HepG2 (cell line): ENCODE data around the gene ANKS1A. TPM values are rescaled to one million over a fixed set of nuclear protein-coding genes. Genes with fewer than 3 reads are reported as not detected.

Source experiments
- ATAC-seq: fragments of 200-7000 bp; cut with Tn5 transposase; 3 replicates; pipeline ENCODE4 v1.9.1; 2020; ENCODE audit warnings: mild to moderate bottlenecking, moderate library complexity
- BruUV-seq: library from RNA; stranded (reverse); fragments of 400-500 nt; replicated peaks from 2 replicates; lab custom pipeline; 2021; lab: Mats Ljungman, UMichigan
- CTCF ChIA-PET: fragments of 300-600 bp; formaldehyde crosslinking; extraction: SDS; loops from one replicate; lab custom pipeline; 2021; ENCODE audit warnings: low total read pairs, inconsistent platforms, low intra/inter-chr PET ratio; lab: Yijun Ruan, JAX
- POLR2A ChIA-PET: fragments of 350-600 bp; sonication (Branson Sonifier 250); formaldehyde crosslinking; loops from one replicate; lab custom pipeline; 2020; ENCODE audit warnings: antibody characterized with exemption, inconsistent platforms; lab: Yijun Ruan, JAX
- DNase-seq: peaks from one replicate; pipeline ENCODE4 v3.0.0-alpha.2; 2015; ENCODE audit warnings: low spot score
- FAIRE-seq: peaks from 3 replicates; lab custom pipeline; 2011; peaks lifted over from hg19 to GRCh38; lab: Jason Lieb, UNC
- H2AFZ ChIP-seq: one replicate; pipeline ENCODE4 v1.6.1; 2011; ENCODE audit warnings: low read length, inconsistent platforms
- H3K27ac ChIP-seq: fragments of 300-600 bp; 3 replicates; pipeline ENCODE4 v1.8.0; 2011; ENCODE audit warnings: mixed run types, mild to moderate bottlenecking, mixed read lengths, low read length, inconsistent platforms; ENCODE audit not compliant: insufficient read depth; ENCODE audit errors: extremely low read length
- H3K27me3 ChIP-seq, 2 experiments: fragments of 200-600 bp in 1 of 2; 2 replicates in 1 of 2; 3 replicates in 1 of 2; pipeline versions ENCODE4 v1.6.0 to v1.8.0; 2011; ENCODE audit warnings: low read length in 2 of 2, mild to moderate bottlenecking in 2 of 2, moderate library complexity in 2 of 2, inconsistent platforms in 1 of 2; ENCODE audit not compliant: insufficient read depth in 2 of 2, control insufficient read depth in 1 of 2
- H3K36me3 ChIP-seq, 2 experiments: fragments of 200-600 bp in 1 of 2; replicated peaks in 1 of 2; 2 replicates in 1 of 2; 3 replicates in 1 of 2; pipeline versions ENCODE4 v1.5.1 to v1.8.0; 2011; ENCODE audit warnings: low read length in 2 of 2, inconsistent platforms in 1 of 2; ENCODE audit not compliant: insufficient read depth in 2 of 2, control insufficient read depth in 1 of 2
- H3K4me1 ChIP-seq: 2 replicates; pipeline ENCODE4 v1.5.1; 2012; ENCODE audit warnings: low read length, inconsistent platforms; ENCODE audit not compliant: insufficient read depth
- H3K4me2 ChIP-seq: 2 replicates; pipeline ENCODE4 v1.6.0; 2011; ENCODE audit warnings: low read depth, low read length, inconsistent platforms
- H3K4me3 ChIP-seq, 3 experiments: fragments of 200-600 bp in 1 of 3; sonication (generic), shearing (Covaris generic) in 1 of 3; replicated peaks in 1 of 3; 2 replicates each; pipeline ENCODE4 v1.5.1; 2011 to 2016; ENCODE audit warnings: low read length in 3 of 3, inconsistent platforms in 2 of 3, low read depth in 2 of 3, mild to moderate bottlenecking in 2 of 3, control low read depth in 1 of 3, mixed read lengths in 1 of 3; ENCODE audit not compliant: insufficient read depth in 1 of 3
- H3K79me2 ChIP-seq: one replicate; pipeline ENCODE4 v1.6.1; 2011; ENCODE audit warnings: low read length, inconsistent platforms; ENCODE audit not compliant: insufficient read depth
- H3K9ac ChIP-seq: 2 replicates; pipeline ENCODE4 v1.6.0; 2011; ENCODE audit warnings: mild to moderate bottlenecking, low read depth, low read length, inconsistent platforms; ENCODE audit not compliant: insufficient read depth
- H3K9me3 ChIP-seq: 2 replicates; pipeline ENCODE4 v1.5.1; 2012; ENCODE audit warnings: mild to moderate bottlenecking, low read length
- H4K20me1 ChIP-seq: 2 replicates; pipeline ENCODE4 v1.6.0; 2011; ENCODE audit warnings: inconsistent platforms, mild to moderate bottlenecking, low read length, moderate library complexity; ENCODE audit not compliant: insufficient read depth
- BRF2 ChIP-seq: sonication (generic); formaldehyde crosslinking; IDR thresholded peaks from 2 replicates; pipeline ENCODE4 v1.8.1; 2022; ENCODE audit warnings: mild to moderate bottlenecking, missing genetic modification reagents
- CC2D1A ChIP-seq: sonication (generic); formaldehyde crosslinking; IDR thresholded peaks from 2 replicates; pipeline ENCODE4 v1.8.1; 2023; ENCODE audit warnings: mild to moderate bottlenecking, missing genetic modification reagents
- CSRNP1 ChIP-seq: sonication (generic); formaldehyde crosslinking; IDR thresholded peaks from 2 replicates; pipeline ENCODE4 v1.8.1; 2023; ENCODE audit warnings: mild to moderate bottlenecking, missing genetic modification reagents
- KDM5B ChIP-seq: sonication (generic); formaldehyde crosslinking; IDR thresholded peaks from 2 replicates; pipeline ENCODE4 v1.4.0; 2020; ENCODE audit warnings: missing genetic modification reagents, mild to moderate bottlenecking, borderline replicate concordance
- LBX2 ChIP-seq: sonication (generic); formaldehyde crosslinking; IDR thresholded peaks from 2 replicates; pipeline ENCODE4 v1.5.0; 2020; ENCODE audit warnings: missing genetic modification reagents, mild to moderate bottlenecking, borderline replicate concordance
- SMAD3 ChIP-seq: sonication (generic); formaldehyde crosslinking; IDR thresholded peaks from 2 replicates; pipeline ENCODE4 v1.4.0; 2020; ENCODE audit warnings: missing genetic modification reagents
- TRIM22 ChIP-seq: fragments of 450-650 bp; IDR thresholded peaks from 2 replicates; pipeline ENCODE4 v1.6.1; 2017
- WIZ ChIP-seq: sonication (generic); formaldehyde crosslinking; IDR thresholded peaks from 2 replicates; pipeline ENCODE4 v1.5.1; 2020; ENCODE audit warnings: mild to moderate bottlenecking, missing genetic modification reagents
- ZBED4 ChIP-seq: sonication (generic); formaldehyde crosslinking; IDR thresholded peaks from 2 replicates; pipeline ENCODE4 v1.4.0; 2020; ENCODE audit warnings: missing genetic modification reagents, borderline replicate concordance
- ZC3H4 ChIP-seq: sonication (generic); formaldehyde crosslinking; IDR thresholded peaks from 2 replicates; pipeline ENCODE4 v1.4.0; 2020; ENCODE audit warnings: missing genetic modification reagents, borderline replicate concordance
- ZNF33A ChIP-seq: sonication (generic); formaldehyde crosslinking; IDR thresholded peaks from 2 replicates; pipeline ENCODE4 v1.5.1; 2020; ENCODE audit warnings: missing genetic modification reagents, mild to moderate bottlenecking, moderate library complexity, borderline replicate concordance
- ZNF549 ChIP-seq: sonication (generic); formaldehyde crosslinking; IDR thresholded peaks from 2 replicates; pipeline ENCODE4 v1.5.0; 2020; ENCODE audit warnings: missing genetic modification reagents
- ZNF558 ChIP-seq: sonication (generic); formaldehyde crosslinking; IDR thresholded peaks from 2 replicates; pipeline ENCODE4 v1.9.0; 2022; ENCODE audit warnings: mild to moderate bottlenecking, missing genetic modification reagents, borderline replicate concordance
- ZNF564 ChIP-seq: sonication (generic); formaldehyde crosslinking; IDR thresholded peaks from 2 replicates; pipeline ENCODE4 v1.8.1; 2023; ENCODE audit warnings: mild to moderate bottlenecking, missing genetic modification reagents
- ZNF614 ChIP-seq: IDR thresholded peaks from 2 replicates; pipeline ENCODE4 v1.6.1; 2018; ENCODE audit warnings: missing biosample characterization, missing genetic modification reagents, inconsistent platforms, borderline replicate concordance
- ZSCAN20 ChIP-seq: sonication (generic); formaldehyde crosslinking; IDR thresholded peaks from 2 replicates; pipeline ENCODE4 v1.4.0; 2020; ENCODE audit warnings: missing genetic modification reagents, mild to moderate bottlenecking, borderline replicate concordance
- WGBS: methylation state at CpG from one replicate; pipeline ENCODE4 v1.1.6; 2017; ENCODE audit warnings: low lambda C conversion rate; 5-methylcytosine and 5-hydroxymethylcytosine counted together
- in situ Hi-C: cut with HindIII; loops from 2 replicates; pipeline ENCODE4 v1.10.0; 2017; ENCODE audit warnings: low pct_unique_long_range_greater_than_20kb; ENCODE audit not compliant: extremely low pct_ligation_motif_present
- intact Hi-C: fragments of 100-400 bp; cut with micrococcal nuclease; formaldehyde crosslinking; loops from one replicate; pipeline ENCODE4 v1.10.0; 2022; ENCODE audit not compliant: unreplicated experiment
- polyA plus RNA-seq, 8 experiments: library from polyadenylated mRNA; depleted of rRNA in 3 of 8; stranded (reverse) in 7 of 8; unstranded in 1 of 8; fragments of >200 nt; fragmentation: Illumina TruSeq in 4 of 8; extraction: Trizol in 4 of 8; gene quantifications; 2 replicates each; pipeline versions ENCODE4 v1.2.1 to v1.2.3, GENCODE V29; 2011 to 2016; ENCODE audit warnings: low read depth in 4 of 8, missing spikeins in 1 of 8, mixed read lengths in 1 of 8; ENCODE audit not compliant: insufficient read depth in 1 of 8
- total RNA-seq, 5 experiments: library from RNA; depleted of rRNA; stranded (reverse); fragments of >200 nt; fragmentation: Illumina TruSeq; extraction: Trizol; gene quantifications; 2 replicates each; pipeline ENCODE4 v1.2.3, GENCODE V29; 2016; ENCODE audit warnings: low read depth in 1 of 5

The ANKS1A gene
- total and polyA plus RNA-seq, 2 of the 13 experiments (the other 11 are each of a cell fraction or from before 2014, with no cell fraction given) = 7.2 to 15.1 TPM

GRCh38 chr6:35084511-35085203 lies 195.6 kb downstream of the ANKS1A start:
- CTCF ChIA-PET = no interaction called here
- H2AFZ ChIP-seq = no peak overlapping the region
- no peak for FAIRE-seq
- WGBS = 93% methylated on average over 9 of the region's 12 CpGs
- H3K4me3 ChIP-seq = no peak overlapping the region
- H3K36me3 ChIP-seq = peaks cover 16 to 37% of the 10 kb centered on the region in 2 experiments; a peak in 4 of 5 replicates
- BruUV-seq = no TSS peak
- in situ Hi-C loops = no loop called here
- H3K4me2 ChIP-seq = no peak overlapping the region
- no peaks in the 10 kb centered on the region for H3K79me2 ChIP-seq
- DNase-seq = no peak
- no peak overlapping the region for H3K9ac ChIP-seq
- POLR2A ChIA-PET = no interaction called here
- ATAC-seq = no peak
- no peaks in the 10 kb centered on the region for H3K9me3 ChIP-seq
- intact Hi-C loops = no loop called here
- H4K20me1 ChIP-seq = no peaks in the 10 kb centered on the region
- no peak overlapping the region for H3K27ac ChIP-seq
- H3K27me3 ChIP-seq = no peaks in the 10 kb centered on the region
- no peaks in the 10 kb centered on the region for H3K4me1 ChIP-seq
- TF ChIP-seq KDM5B (CRISPR knock-in tag) (no peak), ZNF564 (CRISPR knock-in tag) (no peak), CSRNP1 (CRISPR knock-in tag) (no peak), CC2D1A (CRISPR knock-in tag) (no peak), ZNF614 (no peak), ZBED4 (no peak), ZNF558 (CRISPR knock-in tag) (no peak), TRIM22 (no peak), WIZ (no peak), ZNF549 (CRISPR knock-in tag) (no peak), ZSCAN20 (CRISPR knock-in tag) (no peak), ZC3H4 (CRISPR knock-in tag) (no peak), SMAD3 (no peak), BRF2 (no peak), LBX2 (CRISPR knock-in tag) (no peak), ZNF33A (CRISPR knock-in tag) (no peak)
